Cardiac fibroblast (primary cell): ENCODE measurements around the gene TNFRSF12A.
A peak's percentile ranks its signal among the peaks of the same experiment; 100 is the strongest.

Experiments
- DNase-seq, 2 donors: peaks; one replicate each; pipeline versions ENCODE4 v3.0.0 to v3.0.0-alpha.2; 2010; ENCODE audit warnings: low read depth in 2 of 2
- H3K4me3 ChIP-seq, 2 donors: replicated peaks in 1 of 2; 1 replicate in 1 of 2; 2 replicates in 1 of 2; pipeline ENCODE4 v1.5.1; 2011; ENCODE audit warnings: low read depth in 2 of 2, low read length in 2 of 2, mild to moderate bottlenecking in 2 of 2, moderate library complexity in 1 of 2
- TF ChIP-seq, protein P1 (sequence below): IDR thresholded peaks from one replicate; pipeline ENCODE4 v1.5.1; 2011; ENCODE audit warnings: low read depth, mild to moderate bottlenecking, low read length, inconsistent platforms

TNFRSF12A gene

DNA sequence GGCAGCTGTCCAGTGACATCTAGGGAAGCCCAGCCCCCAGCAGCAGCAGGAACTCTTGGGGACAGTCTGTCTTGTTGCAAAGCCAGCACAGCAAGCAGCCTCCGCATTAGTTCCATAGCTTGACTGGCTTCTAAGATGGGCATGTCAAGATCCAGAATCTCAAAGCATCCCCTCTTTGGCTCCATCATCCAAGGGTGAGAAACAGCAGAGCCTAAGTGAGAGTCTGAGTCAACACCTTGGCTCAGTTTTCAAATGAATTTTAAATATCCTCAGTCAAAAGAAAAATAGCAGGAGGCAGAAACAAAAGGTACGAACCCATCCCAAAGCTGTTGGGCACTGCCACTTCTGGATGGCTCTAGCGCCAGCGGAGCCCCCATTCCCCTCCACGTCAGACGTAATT, 5.2 kb upstream of the TNFRSF12A start:
- TF ChIP-seq, protein P1, sequence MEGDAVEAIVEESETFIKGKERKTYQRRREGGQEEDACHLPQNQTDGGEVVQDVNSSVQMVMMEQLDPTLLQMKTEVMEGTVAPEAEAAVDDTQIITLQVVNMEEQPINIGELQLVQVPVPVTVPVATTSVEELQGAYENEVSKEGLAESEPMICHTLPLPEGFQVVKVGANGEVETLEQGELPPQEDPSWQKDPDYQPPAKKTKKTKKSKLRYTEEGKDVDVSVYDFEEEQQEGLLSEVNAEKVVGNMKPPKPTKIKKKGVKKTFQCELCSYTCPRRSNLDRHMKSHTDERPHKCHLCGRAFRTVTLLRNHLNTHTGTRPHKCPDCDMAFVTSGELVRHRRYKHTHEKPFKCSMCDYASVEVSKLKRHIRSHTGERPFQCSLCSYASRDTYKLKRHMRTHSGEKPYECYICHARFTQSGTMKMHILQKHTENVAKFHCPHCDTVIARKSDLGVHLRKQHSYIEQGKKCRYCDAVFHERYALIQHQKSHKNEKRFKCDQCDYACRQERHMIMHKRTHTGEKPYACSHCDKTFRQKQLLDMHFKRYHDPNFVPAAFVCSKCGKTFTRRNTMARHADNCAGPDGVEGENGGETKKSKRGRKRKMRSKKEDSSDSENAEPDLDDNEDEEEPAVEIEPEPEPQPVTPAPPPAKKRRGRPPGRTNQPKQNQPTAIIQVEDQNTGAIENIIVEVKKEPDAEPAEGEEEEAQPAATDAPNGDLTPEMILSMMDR = no peak
- DNase-seq = no peak
- no peak overlapping the region for H3K4me3 ChIP-seq

DNA sequence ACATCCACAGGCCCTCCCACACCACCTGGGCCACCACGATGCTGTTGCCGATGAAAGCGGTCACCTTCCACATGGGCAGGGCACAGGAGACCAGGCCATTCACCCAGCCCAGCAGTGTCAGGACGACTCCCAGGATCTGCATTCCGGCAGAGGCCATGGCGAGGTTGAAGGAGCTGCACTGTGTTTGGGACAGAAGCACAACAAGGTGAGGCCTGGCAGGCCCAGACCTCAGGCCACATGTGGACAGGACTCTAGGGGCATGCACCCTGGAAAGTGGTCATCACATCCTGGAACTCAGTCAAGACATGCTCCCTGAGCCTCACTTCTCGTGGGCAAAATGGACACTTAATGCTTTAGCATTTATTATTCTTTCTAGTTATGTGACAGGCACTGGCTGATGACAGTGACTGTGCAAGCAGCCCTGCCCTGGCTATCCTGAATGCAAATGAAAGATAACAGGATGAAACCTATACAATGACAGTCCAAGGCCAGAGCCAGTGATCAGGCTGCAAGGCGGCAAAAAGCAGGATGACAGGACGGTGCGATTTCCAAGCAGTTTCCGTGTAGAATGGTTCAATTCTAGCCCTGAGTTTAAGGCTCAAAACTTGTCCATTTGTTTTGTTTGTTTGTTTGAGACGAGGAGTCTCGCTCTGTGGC, 4.2 kb upstream of the TNFRSF12A start:
- no peak for DNase-seq
- TF ChIP-seq, protein P1 = no peak

DNA sequence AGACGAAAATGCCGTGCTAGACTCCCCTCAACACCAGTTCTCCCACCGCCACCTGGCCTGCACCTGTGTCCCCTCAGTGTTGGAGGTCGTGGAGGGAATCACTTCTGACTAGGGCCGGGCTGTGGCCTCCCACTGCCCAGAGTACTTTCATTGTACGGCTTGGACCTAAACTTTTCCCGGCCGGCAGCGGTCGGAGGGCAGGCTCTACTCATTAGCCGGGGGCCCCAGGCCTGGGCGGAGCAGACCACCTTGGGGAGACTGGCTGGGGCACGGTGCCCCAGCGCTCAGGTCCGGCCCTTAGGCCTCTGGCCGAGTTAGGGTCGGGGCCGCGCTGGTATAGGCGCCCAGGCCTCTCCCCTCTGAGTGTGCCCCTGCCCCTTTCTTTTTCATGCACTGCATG, 2.8 kb upstream of the TNFRSF12A start:
- TF ChIP-seq, protein P1 = no peak
- no peak overlapping the region for H3K4me3 ChIP-seq
- no peak for DNase-seq

More for the DNA sequence above, 4.2 kb upstream of the TNFRSF12A start:
- H3K4me3 ChIP-seq = no peak overlapping the region

DNA sequence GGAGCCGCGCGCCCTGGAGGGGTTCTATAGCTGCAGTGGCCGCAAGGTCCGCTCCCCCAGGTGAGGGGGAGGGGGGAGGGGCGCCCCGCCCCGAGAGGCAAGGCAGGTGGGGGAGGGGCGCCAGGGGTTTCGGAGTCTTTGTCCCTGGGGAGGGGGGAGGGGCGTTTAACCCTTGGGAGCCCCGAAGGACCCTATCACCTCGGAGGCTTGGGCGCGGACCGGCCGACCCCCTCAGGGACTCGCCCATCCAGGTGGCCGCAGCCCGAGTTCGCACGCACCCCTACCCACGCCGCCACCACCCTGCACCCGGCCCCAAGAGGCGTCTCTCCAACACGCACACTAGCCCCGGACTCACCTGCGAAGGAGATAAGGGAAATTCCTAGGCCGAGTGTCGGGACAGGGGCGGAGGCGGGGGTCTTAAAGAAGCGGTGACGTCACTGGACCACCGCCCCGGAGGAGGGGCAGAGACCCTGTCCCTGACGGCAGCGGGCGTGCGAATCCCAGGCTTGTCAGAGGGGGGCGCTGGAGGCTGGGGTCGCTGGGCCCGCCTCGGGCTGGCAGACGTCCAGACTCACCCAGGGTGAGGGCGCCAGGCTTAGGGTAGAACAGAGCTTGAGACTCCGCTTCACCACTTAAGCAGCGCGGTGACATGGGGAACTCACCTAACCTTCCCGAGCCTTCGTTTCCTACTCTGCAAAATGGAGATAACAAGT, 2.2 kb upstream of the TNFRSF12A start, which contains the start of gene CLDN6:
Gene CLDN6 (minus strand): TSS at position 390 of the 713 bp plus-strand sequence. CDS start 2,162 bp downstream, outside the sequence.
- H3K4me3 ChIP-seq = no peak within 1 kb of the TSS
- no peak for DNase-seq
- TF ChIP-seq, protein P1 = peak; percentile 23

DNA sequence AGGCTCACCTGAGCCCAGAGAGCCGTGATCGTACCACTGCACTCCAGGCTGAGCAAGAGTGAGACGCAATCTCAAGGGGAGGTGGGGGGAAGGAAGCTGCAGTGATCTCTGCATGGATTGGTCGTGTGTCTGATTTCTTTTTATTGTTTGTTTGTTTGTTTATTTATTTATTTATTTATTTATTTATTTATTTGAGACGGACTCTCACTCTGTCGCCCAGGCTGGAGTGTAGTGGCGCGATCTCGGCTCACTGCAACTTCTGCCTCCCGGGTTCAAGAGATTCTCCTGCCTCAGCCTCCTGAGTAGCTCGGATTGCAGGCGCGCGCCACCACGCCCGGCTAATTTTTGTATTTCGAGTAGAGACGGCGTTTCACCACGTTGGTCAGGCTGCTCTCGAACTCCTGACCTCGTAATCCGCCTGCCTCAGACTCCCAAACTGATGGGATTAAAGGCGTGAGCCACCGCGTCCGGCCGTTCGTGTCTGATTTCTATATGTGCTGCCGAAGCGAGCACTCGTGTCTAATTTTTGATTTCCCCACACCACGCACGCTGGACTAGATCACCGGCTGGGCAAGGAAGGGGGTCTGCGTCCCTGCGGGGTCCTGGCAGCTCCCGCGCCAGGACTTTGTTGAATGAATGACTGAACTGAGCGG, 448 bp upstream of the TNFRSF12A start:
- peak overlapping the region; percentile 36 to 74 for H3K4me3 ChIP-seq
- no peak for DNase-seq
- TF ChIP-seq, protein P1 = no peak

DNA sequence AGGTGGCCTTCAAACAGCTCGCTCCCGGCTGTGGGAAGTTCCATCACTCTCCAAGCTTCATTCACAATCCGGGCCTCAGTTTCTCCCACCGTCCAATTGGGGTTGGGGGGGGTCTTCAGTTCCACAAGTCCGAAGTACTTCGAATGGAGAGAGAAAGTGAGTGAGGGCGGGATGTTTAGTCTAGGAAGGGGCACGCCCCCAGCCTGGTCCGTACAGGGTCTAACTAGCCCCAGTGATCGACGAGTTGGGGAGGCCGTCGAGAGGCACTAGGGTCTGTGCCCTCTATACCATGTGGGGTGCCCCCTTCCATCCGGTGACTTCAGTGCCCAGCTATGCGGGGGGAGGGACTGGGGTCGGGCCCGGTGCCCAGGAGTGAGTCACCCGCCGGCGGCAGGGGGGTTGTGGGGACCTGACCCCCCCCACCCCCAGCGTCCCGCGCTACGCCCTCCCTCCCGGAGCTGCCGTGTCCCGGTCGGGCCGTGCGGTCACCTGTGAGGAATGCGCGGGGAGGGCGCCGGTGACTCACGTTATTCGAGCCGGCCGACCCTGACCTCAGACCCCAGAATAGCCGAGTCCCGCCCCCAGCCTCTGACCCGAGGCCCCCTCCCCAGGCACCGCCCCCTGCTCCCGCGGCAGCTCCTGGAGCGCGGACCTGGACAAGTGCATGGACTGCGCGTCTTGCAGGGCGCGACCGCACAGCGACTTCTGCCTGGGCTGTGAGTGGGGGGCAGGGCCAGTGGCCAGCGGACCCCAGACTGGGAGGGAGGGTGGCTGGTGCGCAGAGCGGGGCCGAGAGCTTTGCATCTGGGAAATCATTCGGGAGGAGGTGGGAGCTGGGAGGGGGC, 658 bp downstream of the TNFRSF12A start:
- DNase-seq = peak; percentile 89 to 95
- peak overlapping the region; percentile 74 to 77 for H3K4me3 ChIP-seq
- TF ChIP-seq, protein P1 = no peak
